ENCODE measurements around the gene VBP1. TPM values are rescaled to one million over a fixed set of nuclear protein-coding genes. Genes with fewer than 3 reads are reported as not detected.
"Not testable (repeated sequence)": the region's sequence is repeated elsewhere in the genome, so short reads cannot be mapped to it uniquely, and the experiment has no call there.

Gene VBP1
- total RNA-seq, 1 donor from 2014 or later, result 36.1 TPM

DNA sequence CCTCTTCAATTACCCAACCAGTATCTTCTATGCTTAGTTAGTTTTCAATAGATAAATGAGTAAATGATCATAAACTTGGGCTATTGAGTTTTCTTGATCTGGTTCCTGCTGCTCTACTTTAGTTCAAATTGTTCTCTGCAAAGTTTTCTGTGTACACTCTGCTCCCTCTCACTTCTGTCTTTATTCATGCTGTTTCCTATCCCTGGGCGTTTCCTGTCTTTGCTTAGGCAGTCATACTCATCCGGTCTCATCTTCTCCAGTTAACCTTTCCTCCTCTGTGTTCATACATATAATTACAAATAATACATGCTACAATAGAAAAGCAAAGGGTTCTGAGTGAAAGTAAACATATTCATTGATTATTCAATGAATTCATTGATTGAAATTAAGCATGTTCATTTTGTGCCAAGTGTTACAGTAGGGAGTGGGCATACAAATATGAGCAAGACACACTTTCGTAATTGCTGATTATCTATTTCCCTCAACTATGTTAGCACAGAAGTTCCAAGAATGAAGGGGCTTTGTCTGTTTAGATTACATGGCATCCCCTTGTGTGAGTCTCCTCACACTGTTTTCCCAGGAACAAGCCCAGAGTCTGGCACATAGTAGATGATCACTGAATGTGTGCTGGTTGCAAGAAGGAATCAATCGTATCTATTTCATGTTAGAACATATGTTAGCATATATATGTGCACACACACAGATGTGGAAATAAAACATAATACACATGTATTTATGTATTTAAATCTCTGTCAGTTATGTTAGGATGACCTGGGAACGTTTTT, 46.9 kb downstream of the VBP1 start:
- no peak for DNase-seq (ENCODE audit: extremely low read depth, low read depth, low spot score)

GRCh38 chrX:155263854-155264628, 47.8 kb downstream of the VBP1 start, which contains the start of gene RAB39B:
Gene RAB39B (minus strand): TSS chrX:155264491. CDS start chrX:155264288, 203 bp downstream.
- no peak for DNase-seq (ENCODE audit: extremely low read depth, low read depth, low spot score)

DNA sequence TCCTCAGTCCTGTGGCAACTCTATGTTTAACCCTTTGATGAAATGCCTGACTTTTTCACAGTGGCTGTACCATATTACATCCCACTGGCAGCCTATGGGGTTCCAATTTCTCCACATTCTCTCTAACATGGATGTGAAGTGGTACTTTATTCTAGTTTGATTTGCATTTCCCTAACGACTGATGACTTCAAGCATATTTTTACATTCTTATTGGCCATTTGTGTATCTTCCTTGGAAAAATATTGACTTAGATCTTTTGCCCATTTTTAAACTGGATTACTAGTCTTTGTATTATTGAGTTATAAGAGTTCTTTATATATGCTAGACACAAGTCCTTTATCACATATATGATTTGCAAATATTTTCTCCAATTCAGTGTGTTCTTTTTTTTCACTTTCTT, 50.2 kb downstream of the VBP1 start:
- DNase-seq (ENCODE audit: extremely low read depth, low read depth, low spot score), result no peak

- not testable (repeated sequence) for DNase-seq (ENCODE audit: extremely low read depth, low read depth, low spot score)
Measured at GRCh38 chrX:155267995-155268394, 51.7 kb downstream of the VBP1 start.

GRCh38 chrX:155270969-155271368, 54.7 kb downstream of the VBP1 start:
- no peak for DNase-seq (ENCODE audit: extremely low read depth, low read depth, low spot score)

DNA sequence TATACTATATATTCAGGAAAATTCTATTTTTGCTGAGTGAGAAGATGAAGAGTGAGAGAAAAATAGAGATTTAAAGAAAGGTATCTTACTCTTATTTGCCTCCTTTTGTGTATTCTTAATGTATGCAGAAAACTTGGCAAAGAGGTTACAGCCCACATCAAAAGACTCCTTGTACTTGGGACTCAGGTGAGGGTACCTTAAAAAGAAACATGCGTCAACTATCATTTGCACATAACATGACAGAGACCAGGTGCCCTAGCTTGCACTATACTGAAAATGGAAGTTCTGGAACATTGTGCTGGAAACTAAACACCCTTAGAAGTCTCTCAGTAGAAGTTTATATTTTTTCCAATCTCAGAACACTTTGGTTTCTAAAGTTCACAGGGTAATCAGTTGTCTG, 63.6 kb downstream of the VBP1 start:
- DNase-seq (ENCODE audit: extremely low read depth, low read depth, low spot score), result no peak

Other genes starting within 250 kb of the VBP1 start
- gene F8, start 193.7 kb upstream of the VBP1 start, total RNA-seq, result 1.5 and 1.8 TPM in 2 replicates
- gene FUNDC2, start 189.6 kb upstream of the VBP1 start, total RNA-seq, result 22.5 and 32.2 TPM in 2 replicates
- 10.6 and 10.9 TPM in 2 replicates for gene CMC4, start 145.3 kb upstream of the VBP1 start, total RNA-seq
- gene MTCP1, start 145.3 kb upstream of the VBP1 start, total RNA-seq, result 0.92 and 6.6 TPM in 2 replicates
- gene BRCC3, start 145.0 kb upstream of the VBP1 start, total RNA-seq, result 15.8 and 16.2 TPM in 2 replicates
- 0.05 TPM in 1 of 2 replicates, not detected in the other for gene RAB39B, start 48.0 kb downstream of the VBP1 start, total RNA-seq
- 2.2 and 4.0 TPM in 2 replicates for gene CLIC2, start 118.2 kb downstream of the VBP1 start, total RNA-seq
- gene F8A2, start 165.6 kb downstream of the VBP1 start, total RNA-seq, result not detected in 2 replicates
- gene F8A3, start 242.2 kb downstream of the VBP1 start, total RNA-seq, result 1.8 and 9.0 TPM in 2 replicates

Measured in glomerular endothelial cell (primary cell).